Fibroblast of lung (primary cell): ENCODE measurements around the gene HTR1A. TPM values are rescaled to one million over a fixed set of nuclear protein-coding genes. Genes with fewer than 3 reads are reported as not detected.

Experiments
- DNase-seq, 2 donors: peaks; one replicate each; pipeline versions ENCODE4 v3.0.0 to v3.0.0-alpha.2; 2010; ENCODE audit warnings: low read depth in 2 of 2
- H2AFZ ChIP-seq: 2 replicates; pipeline ENCODE4 v1.5.1; 2012; ENCODE audit warnings: low read length, control low read depth, inconsistent platforms
- H3K27ac ChIP-seq: 2 replicates; pipeline ENCODE4 v1.5.1; 2011; ENCODE audit warnings: low read length, control low read depth; ENCODE audit not compliant: insufficient read depth
- H3K27me3 ChIP-seq: 2 replicates; pipeline ENCODE4 v1.5.1; 2011; ENCODE audit warnings: mild to moderate bottlenecking, low read length; ENCODE audit not compliant: control insufficient read depth, insufficient read depth
- H3K36me3 ChIP-seq: 2 replicates; pipeline ENCODE4 v1.5.1; 2011; ENCODE audit warnings: low read length; ENCODE audit not compliant: control insufficient read depth, insufficient read depth
- H3K4me1 ChIP-seq: 2 replicates; pipeline ENCODE4 v1.5.1; 2011; ENCODE audit warnings: low read length; ENCODE audit not compliant: control insufficient read depth, insufficient read depth; ENCODE audit errors: extremely low read depth
- H3K4me2 ChIP-seq: 2 replicates; pipeline ENCODE4 v1.5.1; 2011; ENCODE audit warnings: low read length, control low read depth; ENCODE audit not compliant: insufficient read depth; ENCODE audit errors: extremely low read depth
- H3K4me3 ChIP-seq, 4 experiments: fragments of 200-600 bp in 1 of 4; sonication (generic) in 1 of 4; replicated peaks in 1 of 4; 2 replicates each; pipeline ENCODE4 v1.5.1; 2011 to 2016; ENCODE audit warnings: low read length in 4 of 4, low read depth in 3 of 4, mild to moderate bottlenecking in 3 of 4, control low read depth in 2 of 4, inconsistent platforms in 1 of 4, mixed read lengths in 1 of 4; ENCODE audit not compliant: insufficient read depth in 1 of 4; ENCODE audit errors: control extremely low read depth in 1 of 4
- H3K79me2 ChIP-seq: 2 replicates; pipeline ENCODE4 v1.5.1; 2012; ENCODE audit warnings: mild to moderate bottlenecking, low read length, inconsistent platforms; ENCODE audit not compliant: control insufficient read depth, insufficient read depth
- H3K9ac ChIP-seq: 2 replicates; pipeline ENCODE4 v1.5.1; 2011; ENCODE audit warnings: mild to moderate bottlenecking, low read length, control low read depth; ENCODE audit not compliant: insufficient read depth
- H3K9me3 ChIP-seq: 2 replicates; pipeline ENCODE4 v1.5.1; 2012; ENCODE audit warnings: low read depth, low read length; ENCODE audit not compliant: control insufficient read depth, insufficient read depth
- H4K20me1 ChIP-seq: 2 replicates; pipeline ENCODE4 v1.5.1; 2011; ENCODE audit warnings: low read length; ENCODE audit not compliant: control insufficient read depth, insufficient read depth; ENCODE audit errors: extremely low read depth
- EZH2 ChIP-seq: IDR thresholded peaks from 2 replicates; pipeline ENCODE4 v1.5.1; 2012; ENCODE audit warnings: low read length, control low read depth, mild to moderate bottlenecking; ENCODE audit errors: missing control alignments
- polyA plus RNA-seq, 2 donors: library from polyadenylated mRNA; depleted of rRNA in 1 of 2; stranded (reverse) in 1 of 2; unstranded in 1 of 2; fragments of >200 nt; gene quantifications; 2 replicates each; pipeline ENCODE4 v1.2.1, GENCODE V29; 2011 to 2012; ENCODE audit warnings: missing spikeins in 1 of 2
- total RNA-seq: library from RNA; depleted of rRNA; stranded (reverse); fragments of >200 nt; gene quantifications from 2 replicates; pipeline ENCODE4 v1.2.1, GENCODE V29; 2014
- TF ChIP-seq, protein P1 (sequence below), 2 donors: IDR thresholded peaks in 1 of 2; conservative IDR thresholded peaks in 1 of 2; 1 replicate in 1 of 2; 2 replicates in 1 of 2; pipeline ENCODE4 v1.5.1; 2011 to 2012; ENCODE audit warnings: low read length in 2 of 2, control low read depth in 1 of 2, inconsistent platforms in 1 of 2, low read depth in 1 of 2, mild to moderate bottlenecking in 1 of 2

HTR1A gene
- total and polyA plus RNA-seq, 2 donors (not counting 1 experiment from before 2014, with no cell fraction given), result not detected

DNA sequence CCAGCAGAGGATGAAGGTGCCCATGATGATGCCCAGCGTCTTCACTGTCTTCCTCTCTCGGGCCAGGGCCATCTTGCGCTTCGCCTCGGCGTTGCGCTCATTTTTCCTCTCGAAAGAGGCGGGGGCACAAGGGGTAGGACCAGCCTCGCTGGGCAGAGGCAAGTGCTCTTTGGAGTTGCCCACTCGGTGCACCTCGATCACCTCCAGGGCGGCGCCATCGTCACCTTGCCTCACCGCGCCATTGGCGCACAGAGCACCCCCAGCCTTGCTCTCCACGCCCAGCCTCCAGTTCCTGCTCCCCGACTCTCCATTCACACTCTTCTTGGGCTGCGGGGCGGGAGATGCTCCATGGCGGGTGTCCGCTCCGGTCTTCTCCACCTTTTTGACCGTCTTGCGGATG is 1.6 kb downstream of the HTR1A start:
- Histone ChIP-seq H3K79me2 (no peaks in the 10 kb centered on the region), H3K4me2 (no peak overlapping the region), H3K36me3 (no peaks in the 10 kb centered on the region), H2AFZ (no peak overlapping the region), H3K27me3 (no peaks in the 10 kb centered on the region), H3K4me1 (no peaks in the 10 kb centered on the region), H3K9ac (no peak overlapping the region), H3K9me3 (no peaks in the 10 kb centered on the region), H4K20me1 (no peaks in the 10 kb centered on the region), H3K4me3 (no peak overlapping the region), H3K27ac (no peak overlapping the region)
- TF ChIP-seq, protein P1, sequence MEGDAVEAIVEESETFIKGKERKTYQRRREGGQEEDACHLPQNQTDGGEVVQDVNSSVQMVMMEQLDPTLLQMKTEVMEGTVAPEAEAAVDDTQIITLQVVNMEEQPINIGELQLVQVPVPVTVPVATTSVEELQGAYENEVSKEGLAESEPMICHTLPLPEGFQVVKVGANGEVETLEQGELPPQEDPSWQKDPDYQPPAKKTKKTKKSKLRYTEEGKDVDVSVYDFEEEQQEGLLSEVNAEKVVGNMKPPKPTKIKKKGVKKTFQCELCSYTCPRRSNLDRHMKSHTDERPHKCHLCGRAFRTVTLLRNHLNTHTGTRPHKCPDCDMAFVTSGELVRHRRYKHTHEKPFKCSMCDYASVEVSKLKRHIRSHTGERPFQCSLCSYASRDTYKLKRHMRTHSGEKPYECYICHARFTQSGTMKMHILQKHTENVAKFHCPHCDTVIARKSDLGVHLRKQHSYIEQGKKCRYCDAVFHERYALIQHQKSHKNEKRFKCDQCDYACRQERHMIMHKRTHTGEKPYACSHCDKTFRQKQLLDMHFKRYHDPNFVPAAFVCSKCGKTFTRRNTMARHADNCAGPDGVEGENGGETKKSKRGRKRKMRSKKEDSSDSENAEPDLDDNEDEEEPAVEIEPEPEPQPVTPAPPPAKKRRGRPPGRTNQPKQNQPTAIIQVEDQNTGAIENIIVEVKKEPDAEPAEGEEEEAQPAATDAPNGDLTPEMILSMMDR (conservative IDR thresholded peaks at IDR 0.05 in 1 of 2, IDR thresholded peaks at IDR 0.05 in 1 of 2; ENCODE audit: low read depth in 1 of 2, low read length in 2 of 2), result no peak
- TF ChIP-seq EZH2, result no peak
- DNase-seq, result no peak

DNA sequence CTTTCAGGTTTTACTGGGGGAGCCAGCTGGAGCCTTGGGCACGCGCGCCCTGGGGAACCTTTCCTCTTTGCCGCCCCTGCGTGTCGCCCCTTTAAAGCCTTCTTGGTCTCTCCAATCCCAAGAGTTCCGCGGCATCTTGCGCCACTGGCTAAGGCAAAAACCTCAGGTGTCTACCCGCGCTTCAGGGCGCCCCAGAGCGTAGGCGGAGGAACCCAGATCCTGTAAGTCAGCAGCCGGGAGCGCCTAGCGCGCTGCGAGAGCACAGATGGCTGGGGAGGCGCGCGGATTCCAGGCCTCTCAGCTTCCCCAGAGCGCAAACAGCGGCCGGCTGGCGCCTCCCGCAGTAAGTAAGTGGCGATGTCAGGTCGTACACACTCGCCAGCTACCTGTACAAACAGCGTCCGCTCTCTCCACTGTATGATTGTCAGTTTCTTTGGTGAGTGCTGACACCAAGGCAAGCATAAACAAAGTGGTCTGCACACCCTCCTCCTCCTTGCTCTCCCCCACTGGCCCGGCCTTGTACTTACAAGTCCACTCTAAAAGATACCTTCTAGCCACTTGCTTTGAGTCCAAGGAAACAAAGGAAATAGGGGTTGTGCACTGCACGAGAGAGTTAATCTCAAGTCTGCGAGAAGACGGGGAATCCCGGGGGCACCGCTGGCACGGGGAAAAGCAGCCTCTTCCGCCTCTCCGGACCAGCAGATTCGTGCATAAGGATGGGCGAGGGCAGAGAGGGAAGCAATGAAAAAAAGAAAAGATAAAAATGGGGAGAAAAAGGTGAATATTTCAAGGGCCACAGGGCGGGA is 2.9 kb downstream of the HTR1A start:
- Histone ChIP-seq H3K27me3 (no peaks in the 10 kb centered on the region), H3K4me2 (no peak overlapping the region), H3K4me1 (no peaks in the 10 kb centered on the region), H3K27ac (no peak overlapping the region), H3K79me2 (no peaks in the 10 kb centered on the region), H3K9ac (no peak overlapping the region), H3K36me3 (no peaks in the 10 kb centered on the region), H3K9me3 (no peaks in the 10 kb centered on the region), H2AFZ (no peak overlapping the region), H4K20me1 (no peaks in the 10 kb centered on the region), H3K4me3 (no peak overlapping the region)
- no peak for TF ChIP-seq EZH2
- TF ChIP-seq, protein P1 (conservative IDR thresholded peaks at IDR 0.05 in 1 of 2, IDR thresholded peaks at IDR 0.05 in 1 of 2; ENCODE audit: low read depth in 1 of 2, low read length in 2 of 2), result no peak
- no peak for DNase-seq

DNA sequence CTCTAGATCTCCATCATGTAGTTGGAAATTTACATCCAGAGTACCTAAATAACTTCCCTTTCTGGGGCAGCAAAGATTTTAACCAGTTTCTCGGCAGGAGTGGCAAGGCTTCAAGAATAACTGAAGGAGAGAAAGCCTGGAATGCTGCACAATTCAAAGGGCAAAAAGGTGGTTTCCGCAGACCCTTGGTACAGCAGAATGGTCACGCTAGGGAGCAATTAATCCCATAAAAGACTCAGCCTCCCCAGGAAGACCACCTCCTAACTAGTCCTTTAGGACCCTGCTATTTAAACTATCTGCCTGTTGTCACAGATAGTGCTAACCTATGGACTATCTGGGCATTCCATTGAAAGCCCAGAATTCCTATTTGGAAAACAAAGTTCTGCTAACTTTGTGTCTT is 3.6 kb downstream of the HTR1A start:
- Histone ChIP-seq H2AFZ (no peak overlapping the region), H3K79me2 (no peaks in the 10 kb centered on the region), H4K20me1 (no peaks in the 10 kb centered on the region), H3K9ac (no peak overlapping the region), H3K4me3 (no peak overlapping the region), H3K4me2 (no peak overlapping the region), H3K9me3 (no peaks in the 10 kb centered on the region), H3K27me3 (no peaks in the 10 kb centered on the region), H3K4me1 (no peaks in the 10 kb centered on the region), H3K36me3 (no peaks in the 10 kb centered on the region), H3K27ac (no peak overlapping the region)
- DNase-seq, result no peak
- TF ChIP-seq EZH2, result no peak
- TF ChIP-seq, protein P1 (conservative IDR thresholded peaks at IDR 0.05 in 1 of 2, IDR thresholded peaks at IDR 0.05 in 1 of 2; ENCODE audit: low read depth in 1 of 2, low read length in 2 of 2), result no peak
